Progenitor cell of endocrine pancreas (in vitro differentiated cells): ENCODE data around the gene CTNNA3. TPM values are rescaled to one million over a fixed set of nuclear protein-coding genes. Genes with fewer than 3 reads are reported as not detected.
"Not testable (repeated sequence)": the region's sequence is repeated elsewhere in the genome, so short reads cannot be mapped to it uniquely, and the experiment has no call there.

ENCODE experiments used
- DNase-seq: peaks from one replicate; pipeline ENCODE4 v3.0.0; 2021; ENCODE audit warnings: low spot score; ENCODE audit not compliant: unreplicated experiment
- H3K27ac Mint-ChIP-seq: 2 replicates; pipeline ENCODE4 v1.8.0; 2021; ENCODE audit warnings: mild to moderate bottlenecking, moderate library complexity, mixed read lengths
- H3K27me3 Mint-ChIP-seq: 2 replicates; pipeline ENCODE4 v1.8.0; 2021; ENCODE audit warnings: mixed read lengths
- H3K36me3 Mint-ChIP-seq: 2 replicates; pipeline ENCODE4 v1.8.0; 2022; ENCODE audit warnings: mixed read lengths; ENCODE audit not compliant: insufficient read depth
- H3K4me1 Mint-ChIP-seq: 2 replicates; pipeline ENCODE4 v1.8.0; 2021; ENCODE audit warnings: low read depth, mixed read lengths
- H3K4me3 Mint-ChIP-seq: 2 replicates; pipeline ENCODE4 v1.8.0; 2021; ENCODE audit warnings: low read depth, mild to moderate bottlenecking, moderate library complexity, mixed read lengths
- H3K9me3 Mint-ChIP-seq: 2 replicates; pipeline ENCODE4 v1.8.0; 2021; ENCODE audit warnings: low read depth, mixed read lengths
- total RNA-seq: library from RNA; stranded (reverse); gene quantifications from 2 replicates; pipeline ENCODE4 v1.2.1, GENCODE V29; 2021
- TF ChIP-seq, protein P1 (sequence below): fragments of 200-600 bp; sonication (generic); IDR thresholded peaks from one replicate; pipeline ENCODE4 v1.5.0; 2021; ENCODE audit warnings: antibody characterized with exemption, mild to moderate bottlenecking; ENCODE audit not compliant: unreplicated experiment

Gene CTNNA3
- total RNA-seq, 1 donor from 2014 or later = 1.7 TPM

DNA sequence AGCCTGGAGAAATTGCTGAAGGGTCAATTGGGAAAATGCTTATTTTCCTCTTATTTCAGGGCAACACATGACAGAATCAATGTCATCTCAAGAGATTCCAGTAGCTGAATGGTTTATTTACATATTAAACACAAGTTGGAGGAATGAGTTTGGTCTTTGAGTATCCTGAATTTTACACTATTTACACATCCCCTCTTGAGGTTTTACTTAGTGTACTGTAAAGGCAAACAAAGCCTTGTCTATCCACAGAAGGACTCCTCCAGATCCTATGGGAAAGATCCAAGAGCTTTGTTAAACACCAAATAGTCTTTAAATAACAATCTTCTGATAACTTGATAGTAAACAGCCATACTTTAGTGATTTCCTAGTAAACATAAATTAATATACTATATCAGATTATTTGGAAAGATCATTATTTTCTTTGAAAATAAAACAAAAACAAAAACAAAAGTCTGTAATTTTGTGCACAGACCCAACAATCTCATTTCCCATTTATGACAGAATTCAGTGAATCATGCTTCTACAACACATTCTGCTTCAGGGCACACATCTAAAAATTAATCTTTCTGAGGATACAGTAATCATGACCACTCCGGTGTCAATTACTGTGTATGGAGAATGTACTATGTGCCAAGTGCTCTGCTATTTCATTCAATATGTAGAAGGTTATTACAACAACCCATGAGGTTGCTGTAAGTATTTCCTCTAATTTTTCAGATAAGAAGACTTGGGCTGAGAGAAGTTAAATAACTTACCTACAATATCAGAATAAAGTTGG, 1345.2 kb downstream of the CTNNA3 start:
- Mint-ChIP-seq H3K36me3 (no peaks in the 10 kb centered on the region), H3K9me3 (peaks cover 3% of the 10 kb centered on the region), H3K4me1 (peaks cover 6% of the 10 kb centered on the region), H3K27ac (no peak overlapping the region), H3K4me3 (no peak overlapping the region), H3K27me3 (no peaks in the 10 kb centered on the region)
- DNase-seq = no peak
- TF ChIP-seq, protein P1, sequence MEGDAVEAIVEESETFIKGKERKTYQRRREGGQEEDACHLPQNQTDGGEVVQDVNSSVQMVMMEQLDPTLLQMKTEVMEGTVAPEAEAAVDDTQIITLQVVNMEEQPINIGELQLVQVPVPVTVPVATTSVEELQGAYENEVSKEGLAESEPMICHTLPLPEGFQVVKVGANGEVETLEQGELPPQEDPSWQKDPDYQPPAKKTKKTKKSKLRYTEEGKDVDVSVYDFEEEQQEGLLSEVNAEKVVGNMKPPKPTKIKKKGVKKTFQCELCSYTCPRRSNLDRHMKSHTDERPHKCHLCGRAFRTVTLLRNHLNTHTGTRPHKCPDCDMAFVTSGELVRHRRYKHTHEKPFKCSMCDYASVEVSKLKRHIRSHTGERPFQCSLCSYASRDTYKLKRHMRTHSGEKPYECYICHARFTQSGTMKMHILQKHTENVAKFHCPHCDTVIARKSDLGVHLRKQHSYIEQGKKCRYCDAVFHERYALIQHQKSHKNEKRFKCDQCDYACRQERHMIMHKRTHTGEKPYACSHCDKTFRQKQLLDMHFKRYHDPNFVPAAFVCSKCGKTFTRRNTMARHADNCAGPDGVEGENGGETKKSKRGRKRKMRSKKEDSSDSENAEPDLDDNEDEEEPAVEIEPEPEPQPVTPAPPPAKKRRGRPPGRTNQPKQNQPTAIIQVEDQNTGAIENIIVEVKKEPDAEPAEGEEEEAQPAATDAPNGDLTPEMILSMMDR = no peak

DNA sequence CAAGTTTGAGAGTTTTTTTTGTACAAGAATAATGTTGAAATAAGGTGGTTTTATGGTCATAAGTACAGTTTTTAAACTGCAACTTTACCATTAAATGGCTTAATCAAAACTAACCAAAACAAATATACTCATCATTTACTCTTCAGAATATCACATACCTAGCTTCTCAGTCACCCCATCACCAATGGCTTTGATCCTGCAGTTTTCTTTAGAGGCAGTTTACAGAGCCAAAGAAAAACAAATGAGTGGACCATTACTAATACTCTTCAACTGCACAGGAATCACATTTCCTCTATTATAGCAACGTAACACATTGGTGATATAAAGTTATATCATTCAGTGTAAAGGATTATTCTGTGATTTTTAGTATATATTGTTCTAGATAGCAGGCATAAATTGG, 1346.3 kb downstream of the CTNNA3 start:
- TF ChIP-seq, protein P1 = no peak
- Mint-ChIP-seq H3K36me3 (no peaks in the 10 kb centered on the region), H3K9me3 (peaks cover 3% of the 10 kb centered on the region), H3K4me1 (peaks cover 6% of the 10 kb centered on the region), H3K4me3 (no peak overlapping the region), H3K27me3 (no peaks in the 10 kb centered on the region), H3K27ac (no peak overlapping the region)
- DNase-seq = no peak

DNA sequence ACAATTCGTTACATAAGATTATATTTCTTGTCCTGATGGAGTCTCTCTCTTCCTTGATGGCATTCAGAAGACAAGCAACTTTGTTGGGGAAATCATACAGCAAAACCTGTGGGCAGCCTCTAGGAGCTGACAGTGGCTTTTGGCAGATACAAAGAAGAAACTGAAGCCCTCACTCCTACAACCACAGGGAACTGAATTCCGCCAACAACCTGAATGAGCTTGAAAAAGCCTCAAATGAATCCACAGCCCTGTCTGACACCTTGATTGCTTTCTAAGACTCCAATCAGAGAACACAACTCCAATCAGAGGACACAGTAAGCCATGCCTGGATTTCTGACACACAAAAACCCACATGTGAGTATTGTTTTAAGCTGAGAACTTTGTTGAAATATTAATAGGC, 1346.9 kb downstream of the CTNNA3 start:
- H3K27me3 Mint-ChIP-seq = no peaks in the 10 kb centered on the region
- no peaks in the 10 kb centered on the region for H3K36me3 Mint-ChIP-seq
- no peak overlapping the region for H3K27ac Mint-ChIP-seq
- peaks cover 3% of the 10 kb centered on the region for H3K9me3 Mint-ChIP-seq
- no peak for DNase-seq
- peaks cover 6% of the 10 kb centered on the region for H3K4me1 Mint-ChIP-seq
- H3K4me3 Mint-ChIP-seq = no peak overlapping the region
- TF ChIP-seq, protein P1 = no peak

DNA sequence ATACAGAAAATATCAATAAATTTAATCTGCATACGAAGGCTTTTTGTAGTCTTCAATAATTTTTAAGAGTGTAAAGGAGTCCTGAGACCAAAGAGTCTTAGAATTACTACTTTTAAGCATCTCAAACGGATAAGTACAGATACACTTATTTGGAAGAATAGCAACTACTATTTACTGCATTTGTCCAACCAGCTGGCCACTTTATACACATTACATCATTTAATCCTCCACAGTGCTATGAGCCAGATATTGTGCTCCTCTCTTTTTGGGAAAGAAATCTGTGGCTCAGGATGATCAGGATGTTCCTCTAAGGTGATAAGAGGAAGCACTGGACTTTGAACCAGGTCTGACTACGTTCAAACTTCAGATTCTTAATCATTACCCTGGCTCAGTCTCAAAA, 1358.8 kb downstream of the CTNNA3 start:
- Mint-ChIP-seq H3K4me1 (no peaks in the 10 kb centered on the region), H3K9me3 (peaks cover 10% of the 10 kb centered on the region)

DNA sequence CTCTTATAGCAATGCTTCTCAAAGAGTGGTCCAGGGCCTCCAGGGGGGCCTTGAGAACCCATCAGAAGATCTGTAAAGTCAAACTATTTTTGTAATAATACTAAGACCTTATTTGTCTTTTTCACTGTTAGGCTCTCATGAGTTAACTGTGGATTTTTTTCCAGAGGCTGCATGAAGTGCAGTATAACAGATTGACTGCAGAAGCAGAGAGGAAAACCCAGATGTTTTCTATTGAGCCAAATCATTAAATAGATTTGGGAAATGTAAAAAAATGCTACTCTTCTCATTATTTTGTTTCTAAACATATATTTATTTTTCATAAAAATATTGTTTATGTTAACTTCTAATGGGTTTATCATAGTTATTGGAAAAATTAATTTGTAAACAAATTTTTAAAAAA, 1359.2 kb downstream of the CTNNA3 start:
- no peaks in the 10 kb centered on the region for H3K27me3 Mint-ChIP-seq
- H3K4me1 Mint-ChIP-seq = no peaks in the 10 kb centered on the region
- H3K27ac Mint-ChIP-seq = no peak overlapping the region
- TF ChIP-seq, protein P1 = no peak
- H3K36me3 Mint-ChIP-seq = no peaks in the 10 kb centered on the region
- no peak for DNase-seq
- no peak overlapping the region for H3K4me3 Mint-ChIP-seq
- H3K9me3 Mint-ChIP-seq = peaks cover 10% of the 10 kb centered on the region

More for the DNA sequence above, 1358.8 kb downstream of the CTNNA3 start:
- TF ChIP-seq, protein P1 = no peak
- Mint-ChIP-seq H3K27ac (no peak overlapping the region), H3K4me3 (no peak overlapping the region), H3K36me3 (no peaks in the 10 kb centered on the region), H3K27me3 (no peaks in the 10 kb centered on the region)
- no peak for DNase-seq

DNA sequence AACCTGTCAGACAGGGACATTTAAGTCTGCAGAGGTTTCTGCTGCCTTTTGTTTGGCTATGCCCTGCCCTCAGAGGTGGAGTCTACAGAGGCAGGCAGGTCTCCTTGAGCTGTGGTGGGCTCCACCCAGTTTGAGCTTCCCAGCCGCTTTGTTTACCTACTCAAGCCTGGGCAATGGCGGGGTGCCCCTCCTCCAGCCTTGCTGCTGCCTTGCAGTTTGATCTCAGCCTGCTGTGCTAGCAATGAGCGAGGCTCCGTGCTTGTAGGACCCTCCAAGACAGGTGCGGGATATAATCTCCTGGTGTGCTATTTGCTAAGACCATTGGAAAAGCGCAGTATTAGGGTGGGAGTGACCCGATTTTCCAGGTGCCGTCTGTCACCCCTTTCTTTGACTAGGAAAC, 1360.2 kb downstream of the CTNNA3 start:
- not testable (repeated sequence) for DNase-seq, H3K36me3 Mint-ChIP-seq, H3K4me3 Mint-ChIP-seq, H3K27ac Mint-ChIP-seq, H3K9me3 Mint-ChIP-seq, H3K27me3 Mint-ChIP-seq, H3K4me1 Mint-ChIP-seq
